Measurements from ENCODE around the gene NEURL1. TPM values are rescaled to one million over a fixed set of nuclear protein-coding genes. Genes with fewer than 3 reads are reported as not detected.

Gene NEURL1
- total and polyA plus RNA-seq, 2 donors (not counting 1 experiment from before 2014, with no cell fraction given), result 0.30 to 0.57 TPM

DNA sequence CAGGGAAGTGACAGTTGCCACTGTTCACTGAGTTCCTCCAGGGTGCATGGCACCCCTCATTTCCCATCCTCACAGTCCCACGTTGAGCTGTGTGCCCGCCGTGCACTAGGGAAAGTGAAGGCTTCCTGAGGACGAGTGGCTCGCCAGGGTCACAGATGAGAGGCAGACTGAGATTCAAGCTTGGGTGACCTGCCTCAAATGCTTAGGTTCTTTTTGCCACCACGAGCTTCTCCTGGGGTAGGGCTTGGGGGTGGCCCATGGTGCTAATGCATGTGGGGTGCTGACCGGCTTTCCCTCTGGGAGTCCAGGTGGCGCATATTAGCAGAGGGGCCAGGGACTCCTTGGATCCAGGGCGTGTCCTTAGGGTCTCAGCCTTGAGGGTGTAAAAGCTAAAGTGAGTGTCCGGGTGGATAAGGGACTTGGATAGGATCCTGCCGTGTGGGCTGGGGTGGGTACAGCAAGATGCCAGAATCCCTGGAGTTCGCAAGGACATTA lies 43.3 kb upstream of the NEURL1 start:
- Histone ChIP-seq H3K79me2 (ENCODE audit: control insufficient read depth, insufficient read depth, low read length) (peaks cover 18% of the 10 kb centered on the region), H4K20me1 (ENCODE audit: control insufficient read depth, insufficient read depth, low read length, poor library complexity, severe bottlenecking) (no peaks in the 10 kb centered on the region), H3K4me2 (replicated peaks; ENCODE audit: low read depth, low read length, poor library complexity, severe bottlenecking) (peak overlapping the region; percentile 98), H3K36me3 (replicated peaks in 1 of 2; ENCODE audit: control extremely low read depth in 1 of 2, control insufficient read depth in 1 of 2, extremely low read depth in 1 of 2, insufficient read depth in 2 of 2, low read length in 1 of 2) (peaks cover 0 to 22% of the 10 kb centered on the region in 2 experiments), H3K4me1 (ENCODE audit: control insufficient read depth in 2 of 2, insufficient read depth in 2 of 2, low read length in 2 of 2) (peaks cover 20 to 39% of the 10 kb centered on the region in 2 donors), H3K9ac (ENCODE audit: low read length) (peak overlapping the region; percentile 90), H3K27me3 (replicated peaks in 1 of 4; ENCODE audit: control extremely low read depth in 1 of 4, control insufficient read depth in 3 of 4, insufficient read depth in 4 of 4, low read length in 3 of 4) (peaks cover 0 to 6% (median 0%) of the 10 kb centered on the region in 4 experiments), H2AFZ (ENCODE audit: insufficient read depth, low read depth, low read length, poor library complexity, severe bottlenecking) (no peak overlapping the region), H3K4me3 (ENCODE audit: control extremely low read depth in 1 of 5, extremely low read depth in 1 of 5, insufficient read depth in 1 of 5, low read depth in 2 of 5, low read length in 4 of 5) (peak overlapping the region in 1 of 5 experiments; percentile 91), H3K9me3 (ENCODE audit: control extremely low read depth in 1 of 3, control insufficient read depth in 2 of 3, insufficient read depth in 1 of 3, low read length in 2 of 3) (no peaks in the 10 kb centered on the region), H3K27ac (ENCODE audit: low read length in 2 of 2) (no peak overlapping the region)
- ChIA-PET POLR2A (no interaction called here), CTCF (interaction anchor here (1.0 to 7.1 kb wide), 4 partner anchors 22 to 33 kb away, joined by 3 to 50 read pairs (median 18); no protein-coding TSS in a partner anchor)
- Mint-ChIP-seq H3K9me3 (ENCODE audit: insufficient read depth) (no peaks in the 10 kb centered on the region), H3K27me3 (no peaks in the 10 kb centered on the region), H3K4me1 (peaks cover 42% of the 10 kb centered on the region), H3K27ac (peak overlapping the region; percentile 91), H3K4me3 (peak overlapping the region; percentile 93)
- DNase-seq (no peak), ATAC-seq (ENCODE audit: low read depth) (no peak)
- 85% methylated on average over 12 of the region's 12 CpGs for WGBS (ENCODE audit: insufficient coverage)
- intact Hi-C loops (cut with micrococcal nuclease), result no loop called here
- TF ChIP-seq, protein P1, sequence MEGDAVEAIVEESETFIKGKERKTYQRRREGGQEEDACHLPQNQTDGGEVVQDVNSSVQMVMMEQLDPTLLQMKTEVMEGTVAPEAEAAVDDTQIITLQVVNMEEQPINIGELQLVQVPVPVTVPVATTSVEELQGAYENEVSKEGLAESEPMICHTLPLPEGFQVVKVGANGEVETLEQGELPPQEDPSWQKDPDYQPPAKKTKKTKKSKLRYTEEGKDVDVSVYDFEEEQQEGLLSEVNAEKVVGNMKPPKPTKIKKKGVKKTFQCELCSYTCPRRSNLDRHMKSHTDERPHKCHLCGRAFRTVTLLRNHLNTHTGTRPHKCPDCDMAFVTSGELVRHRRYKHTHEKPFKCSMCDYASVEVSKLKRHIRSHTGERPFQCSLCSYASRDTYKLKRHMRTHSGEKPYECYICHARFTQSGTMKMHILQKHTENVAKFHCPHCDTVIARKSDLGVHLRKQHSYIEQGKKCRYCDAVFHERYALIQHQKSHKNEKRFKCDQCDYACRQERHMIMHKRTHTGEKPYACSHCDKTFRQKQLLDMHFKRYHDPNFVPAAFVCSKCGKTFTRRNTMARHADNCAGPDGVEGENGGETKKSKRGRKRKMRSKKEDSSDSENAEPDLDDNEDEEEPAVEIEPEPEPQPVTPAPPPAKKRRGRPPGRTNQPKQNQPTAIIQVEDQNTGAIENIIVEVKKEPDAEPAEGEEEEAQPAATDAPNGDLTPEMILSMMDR (IDR thresholded peaks at IDR 0.05), result no peak
- no peak for TF ChIP-seq EZH2 (IDR thresholded peaks at IDR 0.05; ENCODE audit: borderline replicate concordance, insufficient read depth, low read depth, low read length, poor library complexity, severe bottlenecking)

DNA sequence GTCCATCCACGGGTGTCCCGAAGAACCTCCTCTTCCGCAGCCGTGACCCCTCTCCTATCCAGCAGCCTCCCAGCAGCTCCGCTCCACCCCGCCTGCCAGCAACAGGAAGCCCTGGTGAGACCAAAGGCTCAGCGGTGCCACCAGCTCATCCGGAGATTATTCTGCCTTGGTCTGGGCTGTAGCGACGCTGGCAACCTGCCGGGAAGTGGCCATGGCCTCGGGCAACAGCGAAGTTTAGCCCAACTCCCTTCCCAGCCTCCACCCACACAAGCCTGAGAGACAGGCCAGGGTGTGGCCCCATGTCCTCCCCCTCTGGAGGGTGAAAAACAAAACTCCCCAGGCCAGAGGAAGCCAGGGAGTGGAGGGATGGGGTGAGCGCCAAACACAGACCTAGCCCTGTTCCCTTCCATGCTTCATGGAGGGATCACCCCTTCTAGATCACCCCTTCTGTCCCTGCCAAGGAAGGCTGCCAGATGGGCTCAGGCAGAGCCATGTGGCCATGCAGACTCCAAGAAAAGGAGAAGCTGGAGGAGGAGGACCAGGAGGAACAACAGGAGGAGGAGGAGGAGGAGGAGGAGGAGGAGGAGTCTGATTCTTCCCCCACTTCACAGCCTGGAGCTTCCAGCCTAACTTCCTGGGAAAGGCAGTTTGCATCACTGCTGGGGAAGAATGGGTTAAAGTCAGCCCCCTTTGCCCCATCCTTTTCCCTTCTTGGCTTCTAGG lies 42.3 kb upstream of the NEURL1 start:
- Histone ChIP-seq H3K4me1 (ENCODE audit: control insufficient read depth in 2 of 2, insufficient read depth in 2 of 2, low read length in 2 of 2) (peaks cover 20 to 39% of the 10 kb centered on the region in 2 donors), H3K27ac (ENCODE audit: low read length in 2 of 2) (peak overlapping the region in 1 of 2 donors; percentile 71), H3K9ac (ENCODE audit: low read length) (peak overlapping the region; percentile 90), H3K27me3 (replicated peaks in 1 of 4; ENCODE audit: control extremely low read depth in 1 of 4, control insufficient read depth in 3 of 4, insufficient read depth in 4 of 4, low read length in 3 of 4) (peaks cover 0 to 6% (median 0%) of the 10 kb centered on the region in 4 experiments), H2AFZ (ENCODE audit: insufficient read depth, low read depth, low read length, poor library complexity, severe bottlenecking) (peak overlapping the region; percentile 98), H3K36me3 (replicated peaks in 1 of 2; ENCODE audit: control extremely low read depth in 1 of 2, control insufficient read depth in 1 of 2, extremely low read depth in 1 of 2, insufficient read depth in 2 of 2, low read length in 1 of 2) (peaks cover 0 to 12% of the 10 kb centered on the region in 2 experiments), H3K79me2 (ENCODE audit: control insufficient read depth, insufficient read depth, low read length) (peaks cover 18% of the 10 kb centered on the region), H3K4me3 (ENCODE audit: control extremely low read depth in 1 of 5, extremely low read depth in 1 of 5, insufficient read depth in 1 of 5, low read depth in 2 of 5, low read length in 4 of 5) (peak overlapping the region in 4 of 5 experiments; percentile 59 to 91 (median 72)), H3K4me2 (replicated peaks; ENCODE audit: low read depth, low read length, poor library complexity, severe bottlenecking) (peak overlapping the region; percentile 98), H4K20me1 (ENCODE audit: control insufficient read depth, insufficient read depth, low read length, poor library complexity, severe bottlenecking) (no peaks in the 10 kb centered on the region), H3K9me3 (ENCODE audit: control extremely low read depth in 1 of 3, control insufficient read depth in 2 of 3, insufficient read depth in 1 of 3, low read length in 2 of 3) (no peaks in the 10 kb centered on the region)
- H3K4me1 Mint-ChIP-seq, result peaks cover 42% of the 10 kb centered on the region
- H3K4me3 Mint-ChIP-seq, result peak overlapping the region; percentile 93
- intact Hi-C loops (cut with micrococcal nuclease), result no loop called here
- ChIA-PET POLR2A (interaction anchor here (1.4 to 2.5 kb wide), 2 partner anchors 16 to 20 kb away, joined by 11 to 24 read pairs; no protein-coding TSS in a partner anchor), CTCF (interaction anchor here (0.8 to 7.1 kb wide), 8 partner anchors 15 to 35 kb away, joined by 3 to 50 read pairs (median 14); no protein-coding TSS in a partner anchor)
- H3K27me3 Mint-ChIP-seq, result no peaks in the 10 kb centered on the region
- TF ChIP-seq, protein P1 (IDR thresholded peaks at IDR 0.05), result no peak
- TF ChIP-seq EZH2 (IDR thresholded peaks at IDR 0.05; ENCODE audit: borderline replicate concordance, insufficient read depth, low read depth, low read length, poor library complexity, severe bottlenecking), result no peak
- WGBS (ENCODE audit: insufficient coverage), result 2% methylated on average over 13 of the region's 14 CpGs
- H3K9me3 Mint-ChIP-seq (ENCODE audit: insufficient read depth), result no peaks in the 10 kb centered on the region
- no peak for ATAC-seq (ENCODE audit: low read depth)
- peak; percentile 35 for DNase-seq
- H3K27ac Mint-ChIP-seq, result peak overlapping the region; percentile 91
